Inflammatory macrophage treated with lipopolysaccharide for 4 hours (primary cell): ENCODE results near the gene OSTF1.
A peak's percentile ranks its signal among the peaks of the same experiment; 100 is the strongest.

Experiments
- DNase-seq: peaks from one replicate; pipeline ENCODE4 v3.0.0-alpha.2; 2020

Gene OSTF1

DNA sequence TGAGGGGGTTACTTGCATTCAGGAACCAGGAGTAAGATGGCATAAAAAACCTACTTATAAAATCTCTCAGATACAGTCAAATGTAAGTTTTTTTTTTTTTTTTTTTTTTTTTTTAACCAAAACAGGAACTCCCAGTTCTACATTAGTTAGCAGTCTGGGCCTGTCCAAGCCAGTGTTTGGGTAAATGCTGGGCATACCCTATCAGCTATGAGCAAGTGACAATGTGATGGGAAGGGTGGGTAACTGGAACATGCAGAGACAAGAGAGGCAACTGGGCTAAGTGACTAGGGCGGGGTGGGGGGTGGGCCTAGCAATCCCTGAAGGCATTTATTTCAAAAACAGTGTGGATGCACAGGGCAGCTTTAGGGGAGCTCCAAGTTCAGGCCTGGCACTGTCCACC, 2.7 kb upstream of the OSTF1 start:
- peak; percentile 30 for DNase-seq

DNA sequence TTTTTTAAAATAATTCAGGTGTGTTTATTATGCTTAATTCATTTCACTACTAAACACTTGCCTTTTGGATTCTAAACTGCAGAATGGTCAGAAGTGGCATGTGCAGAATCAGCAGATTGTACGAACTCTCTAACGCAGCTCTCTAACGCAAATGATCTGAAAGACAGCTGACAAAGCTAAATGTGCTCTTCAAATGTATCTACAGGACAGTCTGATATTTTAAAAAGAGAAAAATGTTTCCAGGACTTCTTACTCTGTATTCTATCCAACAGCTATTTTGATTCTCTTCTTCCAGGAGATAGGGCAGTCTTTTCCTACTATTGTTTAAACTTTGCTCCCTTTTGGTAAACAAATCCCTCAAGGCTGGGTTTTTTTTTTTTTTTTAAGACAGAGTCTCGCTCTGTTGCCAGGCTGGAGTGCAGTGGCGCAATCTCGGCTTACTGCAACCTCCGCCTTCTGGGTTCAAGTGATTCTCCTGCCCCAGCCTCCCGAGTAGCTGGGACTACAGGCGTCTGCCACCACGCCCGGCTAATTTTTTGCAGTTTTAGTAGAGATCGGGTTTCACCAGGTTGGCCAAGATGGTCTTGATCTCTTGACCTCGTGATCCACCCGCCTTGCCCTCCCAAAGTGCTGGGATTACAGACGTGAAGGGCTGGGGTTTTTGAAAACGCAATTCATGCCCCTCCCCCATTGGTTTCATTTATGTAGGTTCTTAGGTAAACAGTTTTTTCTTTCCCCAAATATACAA, 1.6 kb upstream of the OSTF1 start:
- DNase-seq = peak; percentile 46

DNA sequence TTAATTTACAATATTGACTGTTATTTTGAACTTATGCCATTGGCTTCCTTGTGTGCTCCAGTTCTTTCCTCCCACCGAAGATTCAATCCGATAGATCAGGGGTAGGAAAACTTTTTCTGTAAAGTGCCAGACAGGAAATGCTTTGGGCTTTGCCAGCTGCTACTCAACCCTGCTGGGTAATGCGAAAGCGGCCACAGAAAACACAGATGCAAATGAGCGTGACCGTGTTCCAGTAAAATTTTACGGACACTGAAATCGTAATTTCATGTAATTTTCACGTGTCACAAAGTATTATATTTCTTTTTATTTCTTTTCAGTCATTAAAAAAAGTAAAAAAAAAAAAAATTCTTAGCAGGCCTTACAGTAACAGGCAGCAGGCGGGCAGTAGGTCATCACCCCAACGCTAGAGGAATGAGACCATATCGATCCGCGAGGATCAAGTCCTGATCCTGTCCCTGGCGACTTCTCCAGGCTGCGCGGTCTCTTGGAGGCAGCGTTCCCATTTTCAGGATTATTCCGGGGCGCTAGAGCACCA, 958 bp upstream of the OSTF1 start:
- peak; percentile 62 for DNase-seq

DNA sequence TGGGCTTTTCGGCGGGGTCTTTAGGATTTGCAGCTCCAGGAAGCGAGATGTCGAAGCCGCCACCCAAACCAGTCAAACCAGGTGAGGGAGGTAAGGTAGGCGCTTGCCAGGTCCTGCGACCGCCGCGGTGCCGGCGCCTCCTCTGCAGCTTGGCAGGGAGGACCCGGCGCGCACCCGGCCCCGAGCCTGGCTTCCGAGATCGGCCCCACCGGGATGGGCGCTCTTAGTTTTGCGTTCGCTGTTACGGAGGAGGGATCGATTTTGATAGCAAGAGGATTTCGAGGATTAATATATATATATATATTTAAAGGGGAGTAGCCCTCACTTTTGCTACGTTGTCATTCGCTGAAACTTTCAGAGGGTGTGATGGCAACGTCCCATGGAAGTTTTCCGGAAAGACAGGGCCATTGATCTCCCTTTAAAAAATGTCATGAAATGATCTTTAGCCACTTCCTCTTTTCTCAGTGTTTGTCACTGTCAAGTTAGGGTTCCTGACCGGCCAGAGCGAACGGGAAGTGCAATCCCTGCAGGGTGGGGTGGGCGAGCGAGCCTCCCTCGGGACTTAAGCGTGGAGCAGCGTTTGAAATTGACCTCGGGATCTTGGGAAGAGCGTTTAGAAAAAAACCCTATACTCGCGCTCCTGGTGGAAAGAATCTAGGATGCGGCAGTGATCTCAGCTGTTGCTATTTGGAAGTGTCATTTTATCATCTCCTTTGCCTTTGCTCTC, 495 bp downstream of the OSTF1 start:
- DNase-seq = peak; percentile 91

DNA sequence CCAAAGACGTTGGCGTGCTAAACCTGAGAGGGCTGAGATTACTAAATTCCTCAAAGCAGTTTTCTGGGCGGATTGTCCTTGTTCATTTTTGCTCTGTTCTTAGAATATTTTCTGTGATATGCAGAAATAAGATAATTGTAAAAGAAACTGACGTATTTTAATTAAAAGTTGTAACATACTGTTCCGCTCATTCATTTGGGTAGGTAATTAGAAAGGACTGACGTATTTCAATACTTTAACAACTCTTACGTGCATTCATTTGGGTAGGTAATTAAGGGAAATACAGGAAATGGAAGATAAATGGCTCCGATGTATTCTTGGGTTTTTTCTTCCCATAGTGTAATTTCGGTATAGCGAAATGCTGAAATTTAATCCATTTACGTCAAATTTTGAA, 1.1 kb downstream of the OSTF1 start:
- no peak for DNase-seq

DNA sequence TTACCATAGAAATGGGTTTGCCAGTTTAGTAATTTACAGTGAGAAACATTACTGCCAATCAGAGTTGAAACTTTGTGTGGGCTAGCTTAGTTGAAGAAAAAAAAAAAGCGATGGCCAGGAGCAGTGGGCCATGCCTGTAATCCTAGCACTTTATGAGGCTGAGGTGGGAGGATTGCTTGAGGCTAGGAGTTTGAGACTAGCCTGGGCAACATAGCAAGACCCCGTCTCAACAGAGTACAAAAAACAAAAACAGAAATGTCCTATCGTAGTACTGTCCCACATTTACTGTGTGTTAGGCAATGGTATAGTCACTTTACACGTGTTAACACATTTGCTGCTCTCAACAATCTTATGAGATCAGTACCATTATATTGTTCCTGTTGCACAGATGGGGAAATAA, 2.3 kb downstream of the OSTF1 start:
- no peak for DNase-seq

DNA sequence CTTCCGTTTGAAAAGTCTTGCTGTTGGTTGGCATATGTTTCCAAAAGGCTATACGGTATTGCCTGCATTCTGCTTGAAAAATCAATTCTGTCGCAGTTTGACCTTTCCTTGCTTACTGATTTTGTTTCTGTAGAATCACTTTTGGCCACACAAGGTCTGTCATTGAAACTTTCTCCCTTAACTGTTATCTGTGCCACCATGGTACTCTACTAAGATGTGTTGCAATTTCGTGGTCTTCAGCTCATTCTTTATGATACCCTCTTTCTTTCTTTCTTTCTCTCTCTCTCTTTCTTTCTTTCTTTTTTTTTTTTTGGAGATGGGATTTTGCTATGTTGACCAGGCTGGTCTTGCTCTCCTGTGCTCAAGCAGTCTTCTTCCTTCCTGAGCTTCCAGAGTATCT, 4.5 kb downstream of the OSTF1 start:
- DNase-seq = no peak

DNA sequence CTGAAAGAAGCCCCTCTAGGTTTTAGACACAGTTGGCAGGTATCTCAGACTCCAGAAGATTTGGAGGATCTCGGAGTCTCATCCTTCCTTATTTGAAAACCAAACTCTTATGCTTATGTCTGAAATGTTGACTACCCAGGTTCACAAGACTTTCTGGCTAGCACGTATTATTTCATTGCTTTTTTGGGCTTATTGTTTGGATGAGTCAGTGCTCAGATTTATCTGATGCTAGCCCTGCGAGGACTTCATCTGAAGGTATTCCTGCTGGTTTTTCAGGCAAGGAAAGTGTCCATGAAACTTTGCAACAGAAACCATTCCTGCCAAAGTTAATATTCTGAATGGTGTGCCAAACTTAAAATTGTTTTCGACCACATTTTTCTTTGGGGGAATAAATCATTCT, 8.5 kb downstream of the OSTF1 start:
- DNase-seq = no peak

DNA sequence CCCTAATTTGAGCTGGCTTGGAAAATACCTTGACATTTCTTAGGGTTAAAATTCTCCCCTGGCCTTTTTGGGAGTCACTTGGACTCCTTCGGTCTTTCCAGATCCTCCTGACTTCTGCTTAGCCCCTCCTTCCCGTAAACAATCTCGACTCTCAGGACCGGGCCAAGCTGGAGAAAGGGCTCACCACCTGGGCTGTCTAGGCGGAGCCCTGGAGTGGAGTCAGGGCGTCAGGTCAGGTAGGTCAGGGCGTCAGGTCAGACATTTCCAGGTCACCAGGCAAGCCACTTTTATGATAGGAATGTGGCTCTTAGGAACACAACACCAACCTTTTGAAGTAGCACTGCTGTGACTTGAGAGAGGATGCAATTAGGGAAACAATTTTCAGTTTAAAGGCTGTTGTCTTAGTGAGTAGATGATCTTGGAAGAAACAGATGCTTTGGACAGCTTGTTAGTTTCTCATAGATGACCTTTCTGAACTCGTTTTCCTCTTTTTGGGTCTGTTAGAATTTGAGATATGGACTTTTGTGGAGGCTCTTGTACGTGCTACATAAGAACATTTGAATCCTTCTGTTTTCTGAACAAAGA, 12.8 kb downstream of the OSTF1 start:
- DNase-seq = no peak

DNA sequence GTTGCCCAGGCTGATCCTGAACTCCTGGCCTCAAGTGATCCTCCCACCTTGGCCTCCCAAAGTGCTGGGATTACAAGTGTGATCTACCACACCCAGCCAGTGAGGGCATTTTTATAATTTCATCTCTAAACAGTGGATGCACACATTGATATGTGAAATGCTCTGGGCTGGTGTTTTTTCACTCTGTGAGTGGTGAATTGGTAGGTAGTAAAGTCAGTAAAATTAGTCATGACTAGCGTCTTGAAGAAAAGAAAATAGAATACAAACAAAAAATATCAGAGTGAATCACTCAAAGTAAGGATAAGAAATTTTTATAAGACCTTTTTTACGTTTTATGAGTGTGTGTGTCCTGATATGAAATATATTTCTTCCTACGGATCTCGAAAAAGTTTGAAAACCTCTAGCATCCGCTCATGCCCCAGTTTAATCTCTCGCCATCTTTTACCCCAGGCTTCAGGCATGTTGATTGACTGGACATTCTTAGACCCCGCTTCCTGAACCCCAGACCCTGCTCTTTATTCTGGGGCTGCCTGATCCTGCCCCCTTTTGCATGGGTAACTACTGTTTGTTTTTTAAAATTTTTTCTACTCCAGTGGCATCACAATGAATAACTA, 14.0 kb downstream of the OSTF1 start:
- DNase-seq = no peak

DNA sequence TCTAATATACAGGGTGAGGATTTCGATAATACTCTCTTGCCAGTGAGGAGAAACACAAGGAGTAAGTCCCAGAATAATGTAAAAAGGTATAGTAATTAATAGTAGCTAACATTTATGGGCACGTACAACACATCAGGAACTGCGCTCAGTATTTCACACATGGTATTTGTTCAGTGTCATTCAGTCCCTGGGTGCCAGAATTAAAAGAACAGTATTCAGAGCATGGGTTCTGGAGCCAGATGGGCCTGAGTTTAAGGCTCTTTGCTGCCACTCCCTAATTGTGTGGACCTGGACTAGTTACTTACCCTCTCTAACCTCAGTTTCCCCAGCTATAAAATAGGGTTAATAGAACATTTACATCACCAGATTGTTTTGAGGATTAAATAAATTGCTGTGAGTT, 16.3 kb downstream of the OSTF1 start:
- DNase-seq = no peak

DNA sequence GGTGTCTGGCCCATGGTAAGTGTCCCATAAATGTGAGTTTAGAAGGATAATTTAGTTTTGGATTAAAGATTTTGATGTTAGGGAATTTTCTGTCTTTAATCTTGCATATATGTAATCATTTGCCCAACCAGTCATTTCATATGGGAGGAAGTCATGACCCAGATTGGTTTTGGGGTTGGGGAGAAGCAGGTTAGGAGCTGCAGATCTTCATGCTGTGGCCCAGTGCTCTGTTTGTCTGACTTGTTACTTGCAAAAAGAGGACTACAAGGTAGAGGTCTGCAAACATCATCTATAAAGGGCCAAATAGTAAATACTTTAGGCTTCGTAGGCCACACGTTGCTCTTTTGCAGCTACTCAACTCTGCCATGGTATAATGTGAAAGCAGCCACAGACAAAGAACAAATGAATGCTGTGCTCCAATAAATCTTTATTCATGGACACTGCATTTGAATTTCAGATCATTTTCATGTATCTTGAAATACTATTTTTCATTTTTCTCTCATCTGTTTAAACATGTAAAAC, 16.8 kb downstream of the OSTF1 start:
- DNase-seq = no peak

DNA sequence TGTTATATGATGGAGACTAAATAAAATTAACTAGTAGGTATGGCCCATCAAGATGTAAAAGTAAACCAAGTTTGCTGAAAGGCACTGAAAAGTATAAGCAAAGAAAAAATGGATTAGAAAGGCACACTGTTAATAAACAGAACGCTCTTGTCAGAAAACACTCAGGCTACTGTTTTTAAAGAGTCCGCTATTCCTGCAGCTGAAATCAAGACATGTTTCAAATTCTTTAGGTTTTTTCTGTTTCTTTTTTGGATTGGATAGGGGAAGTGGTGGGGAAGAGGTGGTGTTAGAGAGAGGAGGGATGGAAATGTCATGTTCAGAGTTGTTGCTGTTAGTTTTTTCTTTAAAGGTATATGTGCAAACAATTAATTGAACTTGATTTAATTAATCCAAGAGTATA, 17.5 kb downstream of the OSTF1 start:
- no peak for DNase-seq

DNA sequence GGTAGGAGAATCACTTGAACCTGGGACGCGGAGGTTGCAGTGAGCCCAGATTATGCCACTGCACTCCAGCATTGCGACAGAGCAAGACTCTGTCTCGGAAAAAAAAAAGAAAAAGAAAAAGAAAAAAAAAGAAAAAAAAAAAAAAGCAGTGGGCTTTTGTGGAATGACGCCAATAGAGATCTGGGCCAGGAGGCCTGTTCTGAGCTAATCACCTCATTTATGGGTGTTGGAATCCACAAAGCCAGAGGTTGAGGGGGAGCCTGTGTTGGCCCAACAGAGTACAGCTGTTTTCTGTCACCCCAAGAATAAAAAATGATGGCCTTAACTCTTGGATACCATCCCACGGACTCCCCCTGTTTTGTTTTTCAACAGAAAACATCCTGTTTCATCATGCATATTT, 18.5 kb downstream of the OSTF1 start:
- no peak for DNase-seq

DNA sequence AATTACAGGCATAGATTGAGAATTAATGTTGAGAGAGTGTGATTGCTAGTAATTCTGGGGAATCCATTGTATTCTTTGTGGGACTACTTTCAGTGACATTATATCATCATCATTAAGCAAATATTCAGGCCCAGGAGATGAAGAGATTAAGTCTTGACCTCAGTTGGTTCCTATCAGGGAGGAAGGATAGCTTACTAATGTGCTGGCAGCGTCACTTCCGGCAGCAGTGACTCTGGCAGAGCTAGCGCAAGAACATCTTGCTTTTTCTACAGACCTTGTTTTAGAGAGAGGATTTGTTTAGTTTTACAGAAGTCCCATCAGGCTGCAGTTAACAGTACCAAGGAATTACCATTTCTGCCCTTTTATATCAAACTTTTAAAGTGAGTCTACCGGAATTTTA, 20.3 kb downstream of the OSTF1 start:
- DNase-seq = peak; percentile 58

DNA sequence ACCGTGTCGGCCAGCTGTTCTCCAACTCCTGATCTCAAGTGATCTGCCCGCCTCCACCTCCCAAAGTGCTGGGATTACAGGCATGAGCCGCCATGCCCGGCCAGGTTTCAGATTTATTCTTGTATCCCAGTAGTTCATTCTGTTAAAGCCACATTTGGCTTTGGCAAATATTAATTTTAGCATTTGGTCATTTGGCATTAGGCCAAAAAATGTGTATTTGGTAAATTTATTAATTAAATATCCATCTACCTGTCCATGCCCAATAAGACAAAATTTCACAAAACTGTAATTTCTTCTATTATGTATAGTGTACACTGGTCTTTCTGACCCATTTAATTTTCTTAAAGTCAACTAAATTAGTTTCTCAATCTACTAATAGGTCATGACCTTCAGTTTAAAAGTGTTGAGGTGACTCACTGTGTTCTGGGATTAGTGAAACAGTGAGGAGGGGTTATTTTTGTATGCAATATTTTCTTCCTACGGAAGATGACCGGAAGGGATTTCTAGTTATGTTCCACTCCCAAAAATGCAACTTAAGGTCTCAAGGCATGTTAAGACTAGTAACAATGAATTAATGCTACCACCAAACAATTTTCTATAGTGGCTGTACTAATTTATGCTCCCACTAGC, 21.0 kb downstream of the OSTF1 start:
- peak; percentile 46 for DNase-seq

DNA sequence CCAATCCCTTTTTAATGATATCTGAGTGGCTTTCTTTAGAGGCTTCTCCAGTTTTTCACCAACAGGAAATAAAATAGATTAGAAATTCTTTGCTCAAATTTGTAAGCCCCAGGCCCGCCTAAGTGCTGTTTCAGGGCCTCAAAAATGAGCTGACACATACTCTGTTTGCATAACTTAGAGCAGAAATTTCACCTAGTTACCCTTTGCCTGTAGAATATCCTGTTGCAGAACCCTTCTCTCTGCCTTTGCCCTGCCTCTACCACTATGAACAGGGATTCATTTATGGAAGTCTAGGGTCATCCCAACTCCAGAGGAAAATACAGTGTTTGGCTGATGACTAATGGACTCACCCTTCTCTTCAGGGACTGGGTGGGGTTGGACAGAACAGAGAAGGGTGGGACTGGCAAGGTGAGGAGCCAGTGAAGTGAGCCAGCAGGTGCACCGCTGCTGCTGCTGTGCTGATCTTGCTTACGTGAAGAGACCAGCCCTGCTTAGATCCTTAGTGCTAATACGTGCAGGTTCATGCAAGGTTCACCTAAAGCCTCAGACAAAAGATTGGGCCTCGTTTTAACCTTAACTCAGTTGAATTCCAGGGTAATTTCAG, 22.8 kb downstream of the OSTF1 start:
- DNase-seq = no peak

DNA sequence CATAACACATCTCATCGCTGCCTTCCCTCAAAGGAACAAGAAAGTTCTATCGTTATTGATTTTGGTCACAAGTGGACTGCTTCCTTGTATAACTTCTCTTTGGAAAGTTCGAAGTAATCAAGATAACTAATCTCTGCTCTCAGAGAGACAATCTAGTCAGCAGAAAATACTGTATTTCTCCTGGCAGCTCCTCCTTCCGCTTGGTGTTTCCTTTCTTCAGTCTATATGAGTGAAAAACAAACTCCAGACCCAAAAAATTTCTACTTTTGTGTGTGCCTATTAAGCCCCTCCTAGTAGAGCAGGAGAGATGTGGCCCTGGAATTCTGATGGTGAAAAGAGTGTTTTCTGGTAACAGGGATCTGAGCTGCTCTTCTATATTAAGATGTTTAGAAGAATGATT, 24.5 kb downstream of the OSTF1 start:
- DNase-seq = no peak

DNA sequence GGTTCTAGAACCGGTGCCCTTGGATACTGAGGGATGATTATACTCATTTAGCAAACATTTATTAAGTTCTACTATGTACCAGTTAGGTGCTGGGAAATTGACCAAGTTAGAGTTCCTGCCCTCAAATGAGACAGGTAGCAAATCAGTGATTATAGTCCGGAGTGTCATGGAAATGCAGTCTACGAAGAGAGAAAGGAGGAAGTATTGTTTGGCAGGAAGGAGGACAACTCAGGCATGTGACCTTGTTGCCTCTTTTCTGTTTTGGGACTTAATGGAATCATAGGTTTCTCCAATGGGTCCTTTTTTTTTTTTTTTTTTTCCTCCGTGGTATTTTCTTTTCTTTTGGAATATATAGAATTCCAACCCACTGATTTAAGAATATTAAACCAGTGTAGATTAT, 28.0 kb downstream of the OSTF1 start:
- DNase-seq = peak; percentile 37

DNA sequence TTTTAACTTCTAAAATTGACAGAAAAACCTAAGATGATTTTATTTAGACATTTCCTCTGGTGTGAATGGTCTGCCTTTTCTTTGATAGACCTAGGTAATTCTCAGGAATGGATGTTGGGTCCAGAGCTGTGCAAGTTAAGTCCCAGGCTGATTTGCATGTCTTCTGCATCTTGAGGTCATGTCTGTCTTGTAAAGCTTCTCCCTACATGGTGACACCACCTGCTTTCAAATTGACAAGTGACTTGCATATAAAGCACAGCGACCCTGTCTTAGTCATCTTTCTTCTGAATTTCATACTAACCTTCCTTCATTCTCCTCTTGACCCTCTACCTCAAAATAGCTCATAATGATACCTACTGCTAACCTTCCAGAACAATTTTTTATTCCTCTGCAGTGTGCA, 29.2 kb downstream of the OSTF1 start:
- DNase-seq = no peak

DNA sequence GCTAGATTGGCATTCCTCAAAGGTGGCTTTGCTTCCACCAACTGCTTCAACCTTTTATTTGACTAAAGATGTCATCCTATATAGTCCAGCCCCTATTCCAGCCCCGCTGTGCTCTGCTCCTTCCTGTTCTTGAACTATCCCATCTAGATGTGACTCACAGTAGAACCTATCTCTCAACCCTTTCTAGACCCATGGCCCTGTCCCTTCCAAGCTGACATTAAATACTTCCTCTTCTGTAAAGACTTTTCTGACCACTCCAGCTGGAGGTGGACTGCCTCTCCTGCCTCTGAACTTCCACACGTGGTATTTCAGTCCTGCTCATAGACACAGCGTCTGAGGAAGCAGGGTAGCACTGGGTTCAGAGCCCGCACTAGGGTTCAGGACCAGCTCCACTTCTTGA, 32.4 kb downstream of the OSTF1 start:
- peak; percentile 59 for DNase-seq

DNA sequence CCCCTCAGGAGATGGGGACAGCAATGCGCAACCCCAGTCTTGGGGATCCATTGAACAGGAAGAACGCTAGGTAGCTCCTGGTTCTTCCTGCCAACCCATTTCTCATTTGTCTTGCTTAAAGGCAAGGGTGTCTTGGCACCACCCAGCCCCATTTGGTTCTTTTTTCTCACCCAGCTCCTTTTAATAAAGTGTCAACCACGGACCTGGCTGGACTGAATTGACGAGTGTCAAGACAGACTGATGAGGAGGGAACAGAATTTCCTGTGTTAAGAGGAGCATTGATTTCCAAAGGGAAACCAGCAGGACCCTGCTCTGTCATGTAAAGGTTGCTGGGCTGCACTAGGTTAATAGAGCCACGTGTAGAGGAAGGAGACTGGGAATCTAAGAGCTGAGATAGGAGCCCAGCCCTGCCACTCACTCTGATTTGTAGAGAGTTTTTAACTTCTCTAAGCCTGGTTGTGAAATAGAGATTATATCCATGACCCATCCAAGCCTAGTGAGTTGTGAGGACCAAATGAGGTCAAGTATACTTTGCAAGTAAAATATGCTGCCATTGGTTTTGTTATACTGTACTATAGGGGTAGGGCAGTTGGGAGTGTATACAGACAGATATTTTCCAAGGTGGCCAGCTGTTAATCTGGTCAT, 33.7 kb downstream of the OSTF1 start:
- no peak for DNase-seq
